ENCODE measurements around the gene HTRA3. TPM values are rescaled to one million over a fixed set of nuclear protein-coding genes. Genes with fewer than 3 reads are reported as not detected.

The HTRA3 gene
- total RNA-seq, 1 donor from 2014 or later, result 1.6 TPM

DNA sequence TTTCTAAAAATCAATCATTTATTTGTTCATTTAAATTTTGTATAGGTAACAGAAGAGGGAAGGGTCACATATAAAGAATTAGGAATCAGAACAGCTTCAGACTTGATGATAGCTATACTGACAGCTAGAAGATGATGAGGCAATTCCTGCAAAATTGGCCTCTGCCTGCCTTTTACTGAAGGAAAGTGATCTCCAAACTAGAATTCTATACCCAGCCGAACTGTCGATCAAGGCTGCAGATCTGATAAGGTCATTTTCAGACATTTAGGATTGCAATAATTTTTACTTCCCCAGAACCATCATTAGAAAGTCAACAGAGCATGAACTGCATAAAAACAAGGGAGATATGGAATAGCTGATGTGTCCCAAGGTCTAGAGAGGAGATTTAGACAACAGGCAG is 66.3 kb downstream of the HTRA3 start:
- DNase-seq (ENCODE audit: low spot score), result no peak
- TF ChIP-seq, protein P1, sequence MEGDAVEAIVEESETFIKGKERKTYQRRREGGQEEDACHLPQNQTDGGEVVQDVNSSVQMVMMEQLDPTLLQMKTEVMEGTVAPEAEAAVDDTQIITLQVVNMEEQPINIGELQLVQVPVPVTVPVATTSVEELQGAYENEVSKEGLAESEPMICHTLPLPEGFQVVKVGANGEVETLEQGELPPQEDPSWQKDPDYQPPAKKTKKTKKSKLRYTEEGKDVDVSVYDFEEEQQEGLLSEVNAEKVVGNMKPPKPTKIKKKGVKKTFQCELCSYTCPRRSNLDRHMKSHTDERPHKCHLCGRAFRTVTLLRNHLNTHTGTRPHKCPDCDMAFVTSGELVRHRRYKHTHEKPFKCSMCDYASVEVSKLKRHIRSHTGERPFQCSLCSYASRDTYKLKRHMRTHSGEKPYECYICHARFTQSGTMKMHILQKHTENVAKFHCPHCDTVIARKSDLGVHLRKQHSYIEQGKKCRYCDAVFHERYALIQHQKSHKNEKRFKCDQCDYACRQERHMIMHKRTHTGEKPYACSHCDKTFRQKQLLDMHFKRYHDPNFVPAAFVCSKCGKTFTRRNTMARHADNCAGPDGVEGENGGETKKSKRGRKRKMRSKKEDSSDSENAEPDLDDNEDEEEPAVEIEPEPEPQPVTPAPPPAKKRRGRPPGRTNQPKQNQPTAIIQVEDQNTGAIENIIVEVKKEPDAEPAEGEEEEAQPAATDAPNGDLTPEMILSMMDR (IDR thresholded peaks at IDR 0.05), result no peak
- TF ChIP-seq EZH2phosphoT487 (IDR thresholded peaks at IDR 0.05) (no peak), EZH2 (IDR thresholded peaks at IDR 0.05) (no peak)
- H3K4me3 ChIP-seq, result no peak overlapping the region
- Mint-ChIP-seq H3K27me3 (ENCODE audit: insufficient read depth, low read depth) (peaks cover 4% of the 10 kb centered on the region), H3K9me3 (peaks cover 22% of the 10 kb centered on the region), H3K36me3 (no peaks in the 10 kb centered on the region), H3K27ac (no peak overlapping the region), H3K4me1 (no peaks in the 10 kb centered on the region), H3K4me3 (no peak overlapping the region)
- H4K20me1 ChIP-seq (ENCODE audit: low read depth), result no peaks in the 10 kb centered on the region
- no peak overlapping the region for H2AFZ ChIP-seq (replicated peaks)
- no peaks in the 10 kb centered on the region for H3K9me3 ChIP-seq (ENCODE audit: low read depth)
- H3F3A ChIP-seq (ENCODE audit: low read depth), result no peaks in the 10 kb centered on the region
- no peaks in the 10 kb centered on the region for H3K36me3 ChIP-seq
- no peaks in the 10 kb centered on the region for H3K4me1 ChIP-seq
- H3K27ac ChIP-seq, result no peak overlapping the region
- no peaks in the 10 kb centered on the region for H3K79me2 ChIP-seq (ENCODE audit: low read depth)
- no peak overlapping the region for H3K9ac ChIP-seq
- H3K27me3 ChIP-seq, result no peaks in the 10 kb centered on the region
- no peak overlapping the region for H3K4me2 ChIP-seq

DNA sequence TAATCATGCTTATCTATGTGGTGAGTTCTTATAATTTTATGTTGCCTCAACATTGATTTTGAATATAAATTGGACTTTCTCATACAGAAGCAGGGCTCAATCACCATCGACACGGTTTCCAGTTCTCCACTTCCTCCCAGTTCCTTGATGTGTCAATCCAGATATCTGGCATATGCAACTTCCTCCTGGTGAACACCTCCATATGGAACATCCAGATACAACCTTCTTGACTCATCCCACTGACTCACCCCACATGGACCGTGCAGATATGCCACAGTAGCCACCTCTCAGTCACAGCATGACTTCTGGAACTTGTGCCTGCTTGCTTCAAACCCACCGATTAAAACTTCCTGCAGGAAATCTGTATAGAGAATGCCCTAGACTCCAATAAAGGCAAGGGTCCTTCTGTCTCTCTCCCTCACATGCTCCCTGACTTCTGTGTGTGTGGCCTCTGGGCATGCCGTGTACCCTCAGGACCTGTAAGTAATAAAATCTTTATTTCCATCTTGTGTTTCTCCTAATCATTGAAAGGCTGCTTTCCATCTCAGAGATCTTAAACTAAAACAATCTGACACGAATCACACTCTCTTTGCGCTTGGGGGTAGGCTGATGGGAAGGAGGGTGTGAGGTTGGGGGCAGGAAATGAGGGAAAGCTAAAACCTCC is 67.0 kb downstream of the HTRA3 start:
- no peaks in the 10 kb centered on the region for H3K9me3 ChIP-seq (ENCODE audit: low read depth)
- Mint-ChIP-seq H3K9me3 (peaks cover 22% of the 10 kb centered on the region), H3K27me3 (ENCODE audit: insufficient read depth, low read depth) (peaks cover 4% of the 10 kb centered on the region), H3K4me1 (no peaks in the 10 kb centered on the region), H3K36me3 (no peaks in the 10 kb centered on the region), H3K27ac (no peak overlapping the region), H3K4me3 (no peak overlapping the region)
- H3K4me2 ChIP-seq, result no peak overlapping the region
- H3K79me2 ChIP-seq (ENCODE audit: low read depth), result no peaks in the 10 kb centered on the region
- no peak overlapping the region for H3K4me3 ChIP-seq
- no peak overlapping the region for H3K9ac ChIP-seq
- H3K27ac ChIP-seq, result no peak overlapping the region
- TF ChIP-seq EZH2phosphoT487 (IDR thresholded peaks at IDR 0.05), result no peak
- TF ChIP-seq EZH2 (IDR thresholded peaks at IDR 0.05), result no peak
- TF ChIP-seq, protein P1 (IDR thresholded peaks at IDR 0.05), result no peak
- no peaks in the 10 kb centered on the region for H4K20me1 ChIP-seq (ENCODE audit: low read depth)
- no peaks in the 10 kb centered on the region for H3F3A ChIP-seq (ENCODE audit: low read depth)
- no peaks in the 10 kb centered on the region for H3K4me1 ChIP-seq
- DNase-seq (ENCODE audit: low spot score), result no peak
- H3K36me3 ChIP-seq, result no peaks in the 10 kb centered on the region
- no peaks in the 10 kb centered on the region for H3K27me3 ChIP-seq
- H2AFZ ChIP-seq (replicated peaks), result no peak overlapping the region

DNA sequence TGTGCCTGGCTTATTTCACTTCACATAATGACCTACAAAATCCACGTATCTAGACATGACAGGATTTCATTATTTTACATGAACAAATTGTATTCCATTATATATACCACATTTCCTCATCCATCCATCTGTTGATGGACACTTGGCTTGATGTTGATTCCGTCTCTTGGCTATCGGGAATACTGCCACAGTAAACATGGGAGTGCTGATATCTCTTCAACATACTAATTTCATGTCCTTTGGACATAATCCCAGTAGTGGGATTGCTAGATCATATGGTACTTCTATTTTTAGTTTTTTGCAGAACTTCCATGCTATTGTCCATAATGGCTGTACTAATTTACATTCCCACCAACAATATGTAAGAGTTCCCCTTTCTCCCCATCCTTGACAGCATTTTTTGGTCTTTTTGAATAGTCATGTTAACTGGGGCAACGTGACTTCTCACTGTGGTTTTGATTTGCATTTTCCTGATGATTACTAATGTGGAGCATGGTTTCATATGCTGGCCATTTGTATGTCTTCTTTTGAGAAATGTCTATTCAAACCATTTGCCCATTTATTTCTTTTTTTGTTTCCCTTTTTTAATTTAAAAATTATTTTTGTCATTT is 68.9 kb downstream of the HTRA3 start:
- Mint-ChIP-seq H3K27me3 (ENCODE audit: insufficient read depth, low read depth) (no peaks in the 10 kb centered on the region), H3K4me3 (no peak overlapping the region), H3K27ac (no peak overlapping the region), H3K4me1 (peaks cover 4% of the 10 kb centered on the region), H3K9me3 (peaks cover 22% of the 10 kb centered on the region), H3K36me3 (peaks cover 3% of the 10 kb centered on the region)
- DNase-seq (ENCODE audit: low spot score), result no peak
- Histone ChIP-seq H3K79me2 (ENCODE audit: low read depth) (no peaks in the 10 kb centered on the region), H3K27ac (no peak overlapping the region), H3K9ac (no peak overlapping the region), H4K20me1 (ENCODE audit: low read depth) (no peaks in the 10 kb centered on the region), H3K36me3 (no peaks in the 10 kb centered on the region), H3K4me2 (no peak overlapping the region), H3F3A (ENCODE audit: low read depth) (no peaks in the 10 kb centered on the region), H3K4me3 (no peak overlapping the region), H3K27me3 (no peaks in the 10 kb centered on the region), H3K9me3 (ENCODE audit: low read depth) (no peaks in the 10 kb centered on the region), H2AFZ (replicated peaks) (no peak overlapping the region), H3K4me1 (no peaks in the 10 kb centered on the region)
- TF ChIP-seq, protein P1 (IDR thresholded peaks at IDR 0.05), result no peak
- TF ChIP-seq EZH2 (IDR thresholded peaks at IDR 0.05) (no peak), EZH2phosphoT487 (IDR thresholded peaks at IDR 0.05) (no peak)

Data from neural progenitor cell (in vitro differentiated cells).